Activated T-cell treated with anti-CD3 and anti-CD28 coated beads, Interleukin-2, amount 50 U/mL, for 24 hours (primary cell): Measurements from ENCODE around the gene RFX4.
"Not testable (repeated sequence)": the region's sequence is repeated elsewhere in the genome, so short reads cannot be mapped to it uniquely, and the experiment has no call there.

ENCODE experiments used
- DNase-seq: peaks from one replicate; pipeline ENCODE4 v3.0.0-alpha.2; 2020
- H3K27ac Mint-ChIP-seq: 2 replicates; pipeline ENCODE4 v1.8.0; 2020; ENCODE audit warnings: mild to moderate bottlenecking, mixed read lengths
- H3K27me3 Mint-ChIP-seq: 2 replicates; pipeline ENCODE4 v1.8.0; 2020; ENCODE audit warnings: mixed read lengths
- H3K36me3 Mint-ChIP-seq: 2 replicates; pipeline ENCODE4 v1.8.0; 2020; ENCODE audit warnings: low read depth, mixed read lengths
- H3K4me1 Mint-ChIP-seq: 2 replicates; pipeline ENCODE4 v1.8.0; 2020; ENCODE audit warnings: low read depth, mixed read lengths
- H3K4me3 Mint-ChIP-seq: 2 replicates; pipeline ENCODE4 v1.8.0; 2020; ENCODE audit warnings: mild to moderate bottlenecking, moderate library complexity, mixed read lengths
- H3K9me3 Mint-ChIP-seq: 2 replicates; pipeline ENCODE4 v1.8.0; 2020; ENCODE audit warnings: mixed read lengths

Gene RFX4

GRCh38 chr12:106620588-106620987 lies 37.8 kb downstream of the RFX4 start:
- DNase-seq, H3K4me1 Mint-ChIP-seq, H3K36me3 Mint-ChIP-seq, H3K4me3 Mint-ChIP-seq, H3K27ac Mint-ChIP-seq: not testable (repeated sequence)
- H3K27me3 Mint-ChIP-seq: peaks cover 37% of the 10 kb centered on the region
- peaks cover 24% of the 10 kb centered on the region for H3K9me3 Mint-ChIP-seq

DNA sequence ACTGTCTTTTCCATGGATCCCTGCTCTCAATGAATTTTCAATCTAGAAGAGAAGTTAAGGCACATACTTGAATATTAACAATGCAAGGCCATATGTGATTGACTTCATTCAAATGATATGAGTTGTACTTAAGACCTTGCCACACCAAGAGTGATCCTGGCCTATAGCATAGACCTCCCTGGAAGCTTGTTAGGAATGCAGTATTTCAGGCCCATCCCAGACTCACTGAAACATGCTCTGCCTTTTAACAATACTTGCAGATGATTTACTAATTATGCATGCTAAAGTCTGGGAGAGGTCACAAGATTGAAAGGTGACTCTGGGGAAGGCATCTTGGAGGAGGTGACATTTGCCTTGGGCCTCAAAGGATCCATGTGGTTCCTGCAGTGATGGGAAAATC lies 43.2 kb downstream of the RFX4 start:
- no peak for DNase-seq
- Mint-ChIP-seq H3K4me3 (no peak overlapping the region), H3K36me3 (no peaks in the 10 kb centered on the region), H3K27me3 (peaks cover 15% of the 10 kb centered on the region), H3K4me1 (no peaks in the 10 kb centered on the region), H3K27ac (no peak overlapping the region), H3K9me3 (peaks cover 9% of the 10 kb centered on the region)

- Mint-ChIP-seq H3K27ac (no peak overlapping the region), H3K9me3 (no peaks in the 10 kb centered on the region), H3K27me3 (peaks cover 3% of the 10 kb centered on the region), H3K36me3 (no peaks in the 10 kb centered on the region), H3K4me1 (no peaks in the 10 kb centered on the region), H3K4me3 (no peak overlapping the region)
- no peak for DNase-seq
Observed at GRCh38 chr12:106629797-106630659, 47.2 kb downstream of the RFX4 start.

DNA sequence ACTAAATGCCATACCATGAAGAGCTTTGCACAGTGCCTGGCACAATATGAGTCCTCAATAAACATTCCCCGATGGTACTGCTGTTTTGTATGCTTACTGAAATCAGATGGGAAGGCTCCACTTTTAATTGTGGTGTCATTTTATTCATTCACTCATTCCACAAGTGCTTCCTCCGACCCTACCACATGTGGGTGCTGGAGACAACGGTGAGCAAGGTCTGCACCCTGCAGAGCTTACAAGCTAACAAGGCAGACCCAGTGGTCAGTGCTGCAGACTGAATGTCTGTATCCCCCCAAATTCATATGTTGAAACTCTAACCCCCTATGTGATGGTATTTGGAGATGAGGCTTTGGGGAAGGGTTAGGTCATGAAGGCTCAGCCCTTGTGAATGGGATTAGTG lies 48.3 kb downstream of the RFX4 start:
- DNase-seq: no peak
- Mint-ChIP-seq H3K27ac (no peak overlapping the region), H3K9me3 (no peaks in the 10 kb centered on the region), H3K36me3 (no peaks in the 10 kb centered on the region), H3K27me3 (peaks cover 3% of the 10 kb centered on the region), H3K4me1 (no peaks in the 10 kb centered on the region), H3K4me3 (no peak overlapping the region)

DNA sequence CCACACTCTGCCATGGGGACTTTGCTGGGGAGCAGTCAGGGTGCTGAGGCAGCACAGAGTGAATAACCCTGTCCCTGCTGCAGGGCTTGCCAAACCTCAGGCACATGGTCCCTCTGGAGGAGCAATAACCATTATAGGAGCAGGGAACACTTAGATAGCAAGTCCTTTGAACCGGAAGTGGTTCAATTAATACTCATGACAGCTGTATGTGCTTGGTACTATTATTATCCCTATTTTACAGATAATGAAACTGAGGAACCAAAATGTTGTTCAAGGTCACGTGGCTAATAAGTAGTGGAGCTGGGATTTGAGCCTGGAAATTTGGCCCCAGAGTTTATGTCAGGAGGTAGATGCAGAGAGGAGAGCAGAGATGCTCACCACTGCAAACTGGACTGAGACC lies 49.0 kb downstream of the RFX4 start:
- Mint-ChIP-seq H3K36me3 (no peaks in the 10 kb centered on the region), H3K27ac (no peak overlapping the region), H3K9me3 (no peaks in the 10 kb centered on the region), H3K27me3 (no peaks in the 10 kb centered on the region), H3K4me1 (no peaks in the 10 kb centered on the region), H3K4me3 (no peak overlapping the region)
- no peak for DNase-seq

DNA sequence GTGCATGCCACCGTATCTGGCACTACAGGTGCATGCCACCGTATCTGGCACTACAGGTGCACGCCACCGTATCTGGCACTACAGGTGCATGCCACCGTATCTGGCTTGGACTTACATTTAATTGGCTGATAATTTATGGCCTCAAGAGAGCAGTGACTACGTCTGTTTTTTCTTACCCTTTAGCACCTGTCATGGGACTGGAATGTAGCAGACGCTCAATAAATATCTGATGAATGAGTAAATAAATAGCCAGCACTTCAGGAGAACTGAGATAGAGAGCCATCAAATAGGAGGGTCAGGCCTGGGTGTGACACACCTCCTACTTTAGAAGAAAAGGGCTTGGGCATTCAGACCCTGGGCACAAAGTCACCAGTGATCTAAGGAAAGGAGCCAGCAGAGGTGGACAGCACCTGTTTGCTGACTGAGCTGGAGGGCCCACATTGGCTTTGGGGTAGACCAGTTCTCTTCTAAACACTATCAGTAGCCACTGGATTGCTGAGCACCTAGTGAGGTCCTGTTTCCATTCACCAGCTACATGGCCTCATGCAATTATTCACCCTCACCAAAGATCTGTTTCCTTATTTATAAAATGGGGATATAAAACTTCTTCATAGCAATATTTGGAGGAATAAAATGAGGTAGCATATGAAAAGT lies 50.1 kb downstream of the RFX4 start:
- no peak for DNase-seq
- no peaks in the 10 kb centered on the region for H3K9me3 Mint-ChIP-seq
- no peaks in the 10 kb centered on the region for H3K27me3 Mint-ChIP-seq
- no peak overlapping the region for H3K27ac Mint-ChIP-seq
- no peaks in the 10 kb centered on the region for H3K36me3 Mint-ChIP-seq
- no peaks in the 10 kb centered on the region for H3K4me1 Mint-ChIP-seq
- H3K4me3 Mint-ChIP-seq: no peak overlapping the region

GRCh38 chr12:106633451-106633823 lies 50.6 kb downstream of the RFX4 start:
- Mint-ChIP-seq H3K4me1 (no peaks in the 10 kb centered on the region), H3K27ac (no peak overlapping the region), H3K9me3 (no peaks in the 10 kb centered on the region), H3K4me3 (no peak overlapping the region), H3K36me3 (no peaks in the 10 kb centered on the region), H3K27me3 (no peaks in the 10 kb centered on the region)
- no peak for DNase-seq

DNA sequence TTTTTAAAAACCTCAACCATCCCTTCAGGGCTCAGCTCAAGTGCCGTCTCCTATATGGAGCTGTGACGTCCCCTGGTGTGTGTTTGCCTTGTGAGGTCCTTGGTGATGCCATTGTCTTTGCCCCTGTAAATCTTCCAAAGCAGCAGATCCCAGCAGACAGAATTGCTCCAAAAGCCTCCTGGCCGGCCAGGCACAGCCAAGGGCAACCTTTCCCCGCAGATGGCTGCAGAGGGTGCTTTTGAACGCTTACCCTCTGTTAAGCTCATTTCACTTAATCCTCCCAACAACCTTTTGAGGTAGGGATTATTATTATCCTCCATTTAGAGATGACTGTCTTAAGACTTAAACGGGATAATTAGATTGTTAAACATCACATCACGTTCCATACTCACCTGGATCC lies 51.4 kb downstream of the RFX4 start:
- Mint-ChIP-seq H3K27ac (no peak overlapping the region), H3K36me3 (no peaks in the 10 kb centered on the region), H3K4me3 (no peak overlapping the region), H3K4me1 (no peaks in the 10 kb centered on the region), H3K27me3 (no peaks in the 10 kb centered on the region), H3K9me3 (no peaks in the 10 kb centered on the region)
- DNase-seq: no peak

GRCh38 chr12:106643000-106643399 lies 60.2 kb downstream of the RFX4 start:
- H3K9me3 Mint-ChIP-seq: no peaks in the 10 kb centered on the region
- no peak overlapping the region for H3K27ac Mint-ChIP-seq
- H3K36me3 Mint-ChIP-seq: no peaks in the 10 kb centered on the region
- no peaks in the 10 kb centered on the region for H3K4me1 Mint-ChIP-seq
- H3K4me3 Mint-ChIP-seq: no peak overlapping the region
- no peak for DNase-seq
- peaks cover 6% of the 10 kb centered on the region for H3K27me3 Mint-ChIP-seq

GRCh38 chr12:106644335-106645073 lies 61.7 kb downstream of the RFX4 start:
- Mint-ChIP-seq H3K4me3 (no peak overlapping the region), H3K27me3 (peaks cover 8% of the 10 kb centered on the region), H3K4me1 (no peaks in the 10 kb centered on the region), H3K9me3 (no peaks in the 10 kb centered on the region), H3K36me3 (no peaks in the 10 kb centered on the region), H3K27ac (no peak overlapping the region)
- DNase-seq: no peak

DNA sequence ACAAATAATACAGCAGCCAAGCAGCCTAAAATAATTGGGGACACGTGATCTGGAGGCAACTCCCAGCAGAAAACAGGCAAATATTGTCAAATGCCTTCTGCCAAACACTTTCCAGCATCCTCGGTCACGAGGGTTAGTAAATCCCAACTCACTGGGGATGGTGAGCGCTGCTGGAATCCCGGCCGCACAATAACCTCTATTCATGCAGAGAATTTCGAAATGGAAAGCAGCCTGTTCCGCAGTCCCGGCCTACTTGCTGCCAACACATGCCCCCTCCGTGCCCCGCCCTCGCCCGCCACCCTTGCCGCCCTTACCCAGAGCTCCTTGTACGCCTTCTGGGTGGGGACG lies 62.2 kb downstream of the RFX4 start:
- no peaks in the 10 kb centered on the region for H3K36me3 Mint-ChIP-seq
- no peaks in the 10 kb centered on the region for H3K9me3 Mint-ChIP-seq
- no peak for DNase-seq
- H3K27ac Mint-ChIP-seq: no peak overlapping the region
- H3K4me3 Mint-ChIP-seq: no peak overlapping the region
- H3K4me1 Mint-ChIP-seq: no peaks in the 10 kb centered on the region
- peaks cover 8% of the 10 kb centered on the region for H3K27me3 Mint-ChIP-seq

DNA sequence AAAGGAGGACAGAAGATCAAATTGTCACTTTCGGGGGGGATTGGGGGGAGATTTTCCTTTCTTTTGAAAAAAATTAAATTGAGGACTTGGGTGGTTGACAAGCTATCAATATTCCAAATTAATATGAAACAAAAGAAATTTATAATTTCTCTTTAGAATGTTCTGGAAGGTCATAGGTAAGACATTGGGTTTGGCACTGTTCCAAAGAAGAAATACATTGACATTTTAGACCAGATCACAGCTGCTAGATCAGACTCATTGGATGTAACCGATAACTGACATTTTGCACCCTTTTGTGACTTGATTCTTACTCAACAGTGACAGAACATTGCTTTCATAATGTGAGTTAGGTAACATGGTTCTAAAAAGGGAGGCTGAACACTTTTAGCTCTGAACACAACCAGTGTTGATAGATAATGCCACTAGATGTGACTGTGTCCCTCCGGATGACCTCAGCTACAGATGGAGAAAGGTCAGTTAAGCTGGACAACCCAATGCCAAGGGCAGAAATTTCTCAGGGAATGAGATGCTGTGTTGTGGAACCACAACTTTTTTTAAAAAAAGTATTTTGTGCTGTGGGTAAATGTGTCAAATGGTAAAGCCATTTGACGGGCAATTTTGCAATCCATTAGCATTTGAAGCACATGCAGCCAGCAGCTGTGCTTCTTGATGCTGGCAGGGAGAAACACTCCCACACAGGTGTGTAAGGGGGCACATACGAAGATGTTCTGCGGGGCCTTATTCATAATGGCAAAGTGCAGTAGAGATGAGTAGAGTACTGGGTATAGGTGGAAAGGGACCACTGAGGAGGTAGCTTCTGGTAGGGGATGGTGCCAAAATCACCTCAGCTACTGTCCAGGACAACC lies 62.9 kb downstream of the RFX4 start:
- Mint-ChIP-seq H3K27me3 (peaks cover 8% of the 10 kb centered on the region), H3K27ac (no peak overlapping the region), H3K36me3 (no peaks in the 10 kb centered on the region), H3K4me3 (no peak overlapping the region), H3K4me1 (no peaks in the 10 kb centered on the region), H3K9me3 (no peaks in the 10 kb centered on the region)
- DNase-seq: no peak

DNA sequence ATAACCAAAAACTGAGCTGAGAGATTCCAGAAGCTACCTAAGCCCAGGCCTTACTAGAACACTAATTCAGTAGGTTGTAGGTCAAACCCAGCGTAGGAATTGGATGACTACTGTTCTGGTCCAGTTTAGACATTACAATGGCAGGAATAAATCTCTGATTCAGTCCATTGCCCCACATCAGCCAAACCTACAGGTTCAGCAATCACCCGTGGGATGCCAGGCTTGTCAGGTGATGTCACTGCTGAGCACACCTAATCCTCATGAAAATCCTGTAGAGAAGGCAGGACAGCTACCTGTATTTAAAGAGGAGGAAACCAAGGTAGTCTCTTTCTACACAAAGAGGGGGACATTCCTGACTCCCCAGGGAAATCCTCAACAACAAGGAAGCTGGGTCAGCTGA lies 63.7 kb downstream of the RFX4 start:
- no peak overlapping the region for H3K4me3 Mint-ChIP-seq
- no peaks in the 10 kb centered on the region for H3K4me1 Mint-ChIP-seq
- no peaks in the 10 kb centered on the region for H3K36me3 Mint-ChIP-seq
- H3K27me3 Mint-ChIP-seq: peaks cover 6% of the 10 kb centered on the region
- H3K27ac Mint-ChIP-seq: no peak overlapping the region
- no peak for DNase-seq
- H3K9me3 Mint-ChIP-seq: no peaks in the 10 kb centered on the region

DNA sequence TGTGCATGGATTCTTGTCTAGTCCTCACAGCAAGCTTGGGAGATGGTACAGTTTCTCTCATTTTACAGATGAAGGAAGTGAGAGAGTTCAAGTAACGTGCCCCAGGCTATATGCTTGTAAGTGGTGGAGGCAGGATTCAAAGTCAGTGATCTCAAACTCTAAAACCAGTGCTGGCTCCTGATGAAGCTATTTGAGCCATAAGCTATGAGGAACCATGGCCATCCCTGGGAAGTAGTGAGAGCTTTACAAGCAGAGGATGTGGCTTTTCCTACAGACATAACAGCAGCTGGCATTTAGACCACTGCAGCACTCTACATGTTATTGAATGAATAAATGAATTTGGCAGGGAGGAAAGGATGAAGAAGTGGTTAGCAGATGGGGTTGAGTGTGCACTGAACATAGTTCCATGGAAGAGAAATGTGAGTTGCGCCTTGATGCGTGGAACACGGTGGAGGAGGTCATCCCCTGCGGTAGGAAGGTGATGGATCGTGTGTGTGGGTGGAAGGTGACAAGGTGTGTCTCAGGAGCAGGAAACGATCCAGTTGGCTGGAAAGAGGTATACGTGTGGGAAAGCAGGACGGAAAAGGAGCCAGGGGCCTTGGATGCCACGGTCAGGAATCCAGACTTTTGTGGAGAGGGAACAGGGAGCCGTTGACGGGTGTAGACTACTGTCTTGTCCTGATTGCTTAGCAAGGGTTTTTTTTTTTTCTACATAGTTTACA lies 65.2 kb downstream of the RFX4 start:
- no peak overlapping the region for H3K27ac Mint-ChIP-seq
- no peak overlapping the region for H3K4me3 Mint-ChIP-seq
- H3K9me3 Mint-ChIP-seq: no peaks in the 10 kb centered on the region
- H3K4me1 Mint-ChIP-seq: no peaks in the 10 kb centered on the region
- no peak for DNase-seq
- no peaks in the 10 kb centered on the region for H3K36me3 Mint-ChIP-seq
- peaks cover 3% of the 10 kb centered on the region for H3K27me3 Mint-ChIP-seq
